SU-DHL-6 (cell line): ENCODE measurements around the gene CFAP65.

ENCODE experiments used
- H2AFZ ChIP-seq: fragments of 200-600 bp; sonication (generic); 2 replicates; pipeline ENCODE4 v1.6.1; 2014; ENCODE audit warnings: low read depth, mild to moderate bottlenecking, moderate library complexity, mixed read lengths, antibody characterized with exemption, low read length; ENCODE audit not compliant: severe bottlenecking
- H3F3A ChIP-seq: fragments of 200-600 bp; shearing (Covaris generic); 2 replicates; pipeline ENCODE4 v1.6.0; 2016; ENCODE audit warnings: antibody characterized with exemption, mild to moderate bottlenecking; ENCODE audit not compliant: insufficient read depth
- H3K27ac ChIP-seq: fragments of 200-600 bp; sonication (generic); 2 replicates; pipeline ENCODE4 v1.5.1; 2016; ENCODE audit warnings: low read depth, mild to moderate bottlenecking, low read length, moderate library complexity, mixed read lengths
- H3K27me3 ChIP-seq: fragments of 200-600 bp; sonication (generic), shearing (Covaris generic); 2 replicates; pipeline ENCODE4 v1.6.0; 2014; ENCODE audit warnings: mild to moderate bottlenecking, low read length
- H3K36me3 ChIP-seq: fragments of 200-600 bp; sonication (generic); 2 replicates; pipeline ENCODE4 v1.6.1; 2014; ENCODE audit warnings: mild to moderate bottlenecking, low read length, mixed read lengths
- H3K4me2 ChIP-seq: fragments of 300-600, 200-600 bp; shearing (Covaris generic), sonication (generic); 2 replicates; pipeline ENCODE4 v1.6.0; 2014; ENCODE audit warnings: low read length, low read depth, mild to moderate bottlenecking; ENCODE audit not compliant: poor library complexity, severe bottlenecking
- H3K4me3 ChIP-seq: fragments of 200-600 bp; sonication (generic); 2 replicates; pipeline ENCODE4 v1.5.1; 2014; ENCODE audit warnings: antibody characterized with exemption, low read length, mild to moderate bottlenecking, mixed read lengths; ENCODE audit not compliant: insufficient read depth, poor library complexity, severe bottlenecking
- H3K79me2 ChIP-seq: fragments of 200-600 bp; sonication (generic); 2 replicates; pipeline ENCODE4 v1.6.1; 2014; ENCODE audit warnings: mild to moderate bottlenecking, low read length, moderate library complexity; ENCODE audit not compliant: insufficient read depth
- H3K9ac ChIP-seq: fragments of 200-600 bp; sonication (generic); 2 replicates; pipeline ENCODE4 v1.7.0; 2014; ENCODE audit warnings: mild to moderate bottlenecking, low read length
- H3K9me2 ChIP-seq: fragments of 200-600 bp; sonication (generic); replicated peaks from 2 replicates; pipeline ENCODE4 v1.6.1; 2014; ENCODE audit warnings: low read length; ENCODE audit not compliant: insufficient read depth
- H3K9me3 ChIP-seq: fragments of 200-600 bp; sonication (generic); 2 replicates; pipeline ENCODE4 v1.6.1; 2014; ENCODE audit warnings: low read length, mixed read lengths; ENCODE audit not compliant: insufficient read depth
- H4K20me1 ChIP-seq: fragments of 200-600 bp; sonication (generic); 2 replicates; pipeline ENCODE4 v1.6.1; 2014; ENCODE audit warnings: low read depth, mild to moderate bottlenecking, antibody characterized with exemption, low read length, moderate library complexity, mixed read lengths
- CTCF ChIP-seq: fragments of 200-600 bp; sonication (generic); IDR thresholded peaks from one replicate; pipeline ENCODE4 v1.5.1; 2017; ENCODE audit warnings: antibody characterized with exemption, mild to moderate bottlenecking, low read length, moderate library complexity; ENCODE audit not compliant: insufficient read depth, poor library complexity, severe bottlenecking
- EZH2phosphoT487 ChIP-seq: fragments of 200-600 bp; sonication (generic), shearing (Covaris generic); conservative IDR thresholded peaks from 2 replicates; pipeline ENCODE4 v1.6.1; 2018; ENCODE audit warnings: mild to moderate bottlenecking, antibody characterized with exemption, low read length, moderate library complexity, mixed read lengths

The CFAP65 gene

GRCh38 chr2:219010162-219010756 is 31.1 kb downstream of the CFAP65 start:
- Histone ChIP-seq H3K27me3 (no peaks in the 10 kb centered on the region), H3K4me2 (no peak overlapping the region)
- no peak for TF ChIP-seq EZH2phosphoT487
- TF ChIP-seq CTCF, result peak; percentile 51

GRCh38 chr2:219009294-219009693 is 32.0 kb downstream of the CFAP65 start:
- Histone ChIP-seq H2AFZ (no peak overlapping the region), H3K79me2 (no peaks in the 10 kb centered on the region), H3K27ac (no peak overlapping the region), H3K36me3 (no peaks in the 10 kb centered on the region), H3F3A (no peaks in the 10 kb centered on the region), H3K27me3 (no peaks in the 10 kb centered on the region), H3K9me3 (no peaks in the 10 kb centered on the region), H3K9ac (no peak overlapping the region), H3K4me2 (no peak overlapping the region), H3K9me2 (no peaks in the 10 kb centered on the region), H4K20me1 (no peaks in the 10 kb centered on the region), H3K4me3 (no peak overlapping the region)
- no peak for TF ChIP-seq EZH2phosphoT487
- no peak for TF ChIP-seq CTCF

More at GRCh38 chr2:219010162-219010756, 31.1 kb downstream of the CFAP65 start:
- H2AFZ ChIP-seq, result no peak overlapping the region
- H4K20me1 ChIP-seq, result no peaks in the 10 kb centered on the region
- no peak overlapping the region for H3K27ac ChIP-seq
- no peaks in the 10 kb centered on the region for H3K9me3 ChIP-seq
- H3F3A ChIP-seq, result no peaks in the 10 kb centered on the region
- H3K9me2 ChIP-seq, result no peaks in the 10 kb centered on the region
- H3K9ac ChIP-seq, result no peak overlapping the region
- H3K36me3 ChIP-seq, result no peaks in the 10 kb centered on the region
- no peaks in the 10 kb centered on the region for H3K79me2 ChIP-seq
- H3K4me3 ChIP-seq, result no peak overlapping the region

GRCh38 chr2:219003979-219004378 is 37.3 kb downstream of the CFAP65 start:
- Histone ChIP-seq H4K20me1 (no peaks in the 10 kb centered on the region), H2AFZ (no peak overlapping the region), H3K9me2 (no peaks in the 10 kb centered on the region), H3K27me3 (no peaks in the 10 kb centered on the region), H3K4me2 (no peak overlapping the region), H3F3A (no peaks in the 10 kb centered on the region), H3K4me3 (no peak overlapping the region), H3K36me3 (no peaks in the 10 kb centered on the region), H3K79me2 (no peaks in the 10 kb centered on the region), H3K27ac (no peak overlapping the region), H3K9me3 (no peaks in the 10 kb centered on the region), H3K9ac (no peak overlapping the region)
- TF ChIP-seq EZH2phosphoT487, result no peak
- TF ChIP-seq CTCF, result no peak

GRCh38 chr2:219003267-219003634 is 38.1 kb downstream of the CFAP65 start:
- Histone ChIP-seq H3K27ac (no peak overlapping the region), H3K9ac (no peak overlapping the region), H3K36me3 (no peaks in the 10 kb centered on the region), H4K20me1 (no peaks in the 10 kb centered on the region), H3K4me3 (no peak overlapping the region), H3K9me2 (no peaks in the 10 kb centered on the region), H2AFZ (no peak overlapping the region), H3K79me2 (no peaks in the 10 kb centered on the region), H3K9me3 (no peaks in the 10 kb centered on the region), H3F3A (no peaks in the 10 kb centered on the region), H3K27me3 (no peaks in the 10 kb centered on the region), H3K4me2 (no peak overlapping the region)
- TF ChIP-seq EZH2phosphoT487, result no peak
- TF ChIP-seq CTCF, result no peak
